Activated CD8-positive, alpha-beta T cell treated with anti-CD3 and anti-CD28 coated beads for 36 hours (primary cell): ENCODE results near the gene TCFL5. TPM values are rescaled to one million over a fixed set of nuclear protein-coding genes. Genes with fewer than 3 reads are reported as not detected.

Experiments used
- ATAC-seq: fragments of 200-7000 bp; cut with Tn5 transposase; one replicate; pipeline ENCODE4 v1.10.0; 2021; ENCODE audit warnings: mild to moderate bottlenecking, moderate library complexity
- CTCF ChIA-PET: fragments of 350-600 bp; sonication (Branson Sonifier 250); formaldehyde crosslinking; loops from one replicate; lab custom pipeline; 2021; ENCODE audit warnings: antibody characterized with exemption; lab: Charles Lee
- POLR2A ChIA-PET: fragments of 350-600 bp; sonication (Branson Sonifier 250); formaldehyde crosslinking; loops from one replicate; lab custom pipeline; 2021; ENCODE audit warnings: antibody characterized with exemption; lab: Charles Lee
- DNase-seq: peaks from one replicate; pipeline ENCODE4 v3.0.0-alpha.2; 2020
- H3K27ac Mint-ChIP-seq: one replicate; pipeline ENCODE4 v1.8.0; 2021; ENCODE audit warnings: mild to moderate bottlenecking, mixed read lengths
- H3K27me3 Mint-ChIP-seq: one replicate; pipeline ENCODE4 v1.8.0; 2021; ENCODE audit warnings: mixed read lengths
- H3K36me3 Mint-ChIP-seq: one replicate; pipeline ENCODE4 v1.8.0; 2021; ENCODE audit warnings: low read depth, mixed read lengths
- H3K4me1 Mint-ChIP-seq: one replicate; pipeline ENCODE4 v1.8.0; 2021; ENCODE audit warnings: low read depth, mixed read lengths
- H3K4me3 Mint-ChIP-seq: one replicate; pipeline ENCODE4 v1.8.0; 2021; ENCODE audit warnings: mild to moderate bottlenecking, moderate library complexity, mixed read lengths
- H3K9me3 Mint-ChIP-seq: one replicate; pipeline ENCODE4 v1.8.0; 2021; ENCODE audit warnings: mixed read lengths
- CTCF ChIP-seq: fragments of 200-600 bp; IDR thresholded peaks from one replicate; pipeline ENCODE4 v1.8.0; 2022; ENCODE audit warnings: antibody characterized with exemption, mild to moderate bottlenecking
- intact Hi-C: fragments of 100-400 bp; cut with micrococcal nuclease; formaldehyde crosslinking; loops from one replicate; pipeline ENCODE4 v1.10.0; 2022
- total RNA-seq, 2 experiments: library from RNA; stranded (reverse); gene quantifications; one replicate each; pipeline ENCODE4 v1.2.3, GENCODE V29; 2021

Gene TCFL5
- total RNA-seq, 2 experiments from 2014 or later: 7.5 to 7.6 TPM

- ATAC-seq: peak; percentile 81
- POLR2A ChIA-PET: interaction anchor here (0.7 kb wide), 1 partner anchor 480 kb away, joined by 3 read pairs; no protein-coding TSS in a partner anchor
- no peak overlapping the region for H3K27ac Mint-ChIP-seq
- H3K36me3 Mint-ChIP-seq: no peaks in the 10 kb centered on the region
- TF ChIP-seq CTCF: peak; percentile 53
- no peaks in the 10 kb centered on the region for H3K4me1 Mint-ChIP-seq
- DNase-seq: peak; percentile 75
- CTCF ChIA-PET: interaction anchor here (0.8 to 2.0 kb wide), 8 partner anchors 11 to 186 kb away, joined by 3 to 12 read pairs (median 4); no protein-coding TSS in a partner anchor
- H3K27me3 Mint-ChIP-seq: peaks cover 4% of the 10 kb centered on the region
- intact Hi-C loops: no loop called here
- H3K9me3 Mint-ChIP-seq: no peaks in the 10 kb centered on the region
- no peak overlapping the region for H3K4me3 Mint-ChIP-seq
Observed at GRCh38 chr20:62822788-62823651, 38.6 kb downstream of the TCFL5 start.

GRCh38 chr20:62822239-62822787, 39.3 kb downstream of the TCFL5 start:
- Mint-ChIP-seq H3K9me3 (no peaks in the 10 kb centered on the region), H3K27me3 (peaks cover 4% of the 10 kb centered on the region), H3K36me3 (no peaks in the 10 kb centered on the region), H3K4me1 (no peaks in the 10 kb centered on the region), H3K4me3 (no peak overlapping the region), H3K27ac (no peak overlapping the region)
- no peak for TF ChIP-seq CTCF
- intact Hi-C loops: no loop called here
- DNase-seq: no peak
- CTCF ChIA-PET: interaction anchor here (0.8 to 2.0 kb wide), 7 partner anchors 14 to 187 kb away, joined by 3 to 12 read pairs (median 4); no protein-coding TSS in a partner anchor
- no peak for ATAC-seq
- POLR2A ChIA-PET: interaction anchor here (0.7 kb wide), 1 partner anchor 480 kb away, joined by 3 read pairs; no protein-coding TSS in a partner anchor

GRCh38 chr20:62821726-62822210, 39.9 kb downstream of the TCFL5 start:
- Mint-ChIP-seq H3K27ac (no peak overlapping the region), H3K4me1 (no peaks in the 10 kb centered on the region), H3K36me3 (no peaks in the 10 kb centered on the region), H3K9me3 (no peaks in the 10 kb centered on the region), H3K4me3 (no peak overlapping the region), H3K27me3 (peaks cover 4% of the 10 kb centered on the region)
- ATAC-seq (no peak), DNase-seq (no peak)
- intact Hi-C loops: no loop called here
- CTCF ChIA-PET: interaction anchor here (2.0 kb wide), 1 partner anchor 13 kb away, joined by 12 read pairs; no protein-coding TSS in a partner anchor
- POLR2A ChIA-PET: no interaction called here
- no peak for TF ChIP-seq CTCF

- Mint-ChIP-seq H3K9me3 (no peaks in the 10 kb centered on the region), H3K4me3 (no peak overlapping the region), H3K27ac (no peak overlapping the region), H3K4me1 (no peaks in the 10 kb centered on the region), H3K27me3 (peaks cover 7% of the 10 kb centered on the region), H3K36me3 (no peaks in the 10 kb centered on the region)
- ATAC-seq: no peak
- no peak for TF ChIP-seq CTCF
- no peak for DNase-seq
- intact Hi-C loops: no loop called here
- CTCF ChIA-PET: no interaction called here
- POLR2A ChIA-PET: no interaction called here
Observed at GRCh38 chr20:62820962-62821725, 40.5 kb downstream of the TCFL5 start.
